ENCODE measurements around the gene C19orf73. TPM values are rescaled to one million over a fixed set of nuclear protein-coding genes. Genes with fewer than 3 reads are reported as not detected.

C19orf73 gene
- total RNA-seq, 1 donor, result 3.5 TPM

DNA sequence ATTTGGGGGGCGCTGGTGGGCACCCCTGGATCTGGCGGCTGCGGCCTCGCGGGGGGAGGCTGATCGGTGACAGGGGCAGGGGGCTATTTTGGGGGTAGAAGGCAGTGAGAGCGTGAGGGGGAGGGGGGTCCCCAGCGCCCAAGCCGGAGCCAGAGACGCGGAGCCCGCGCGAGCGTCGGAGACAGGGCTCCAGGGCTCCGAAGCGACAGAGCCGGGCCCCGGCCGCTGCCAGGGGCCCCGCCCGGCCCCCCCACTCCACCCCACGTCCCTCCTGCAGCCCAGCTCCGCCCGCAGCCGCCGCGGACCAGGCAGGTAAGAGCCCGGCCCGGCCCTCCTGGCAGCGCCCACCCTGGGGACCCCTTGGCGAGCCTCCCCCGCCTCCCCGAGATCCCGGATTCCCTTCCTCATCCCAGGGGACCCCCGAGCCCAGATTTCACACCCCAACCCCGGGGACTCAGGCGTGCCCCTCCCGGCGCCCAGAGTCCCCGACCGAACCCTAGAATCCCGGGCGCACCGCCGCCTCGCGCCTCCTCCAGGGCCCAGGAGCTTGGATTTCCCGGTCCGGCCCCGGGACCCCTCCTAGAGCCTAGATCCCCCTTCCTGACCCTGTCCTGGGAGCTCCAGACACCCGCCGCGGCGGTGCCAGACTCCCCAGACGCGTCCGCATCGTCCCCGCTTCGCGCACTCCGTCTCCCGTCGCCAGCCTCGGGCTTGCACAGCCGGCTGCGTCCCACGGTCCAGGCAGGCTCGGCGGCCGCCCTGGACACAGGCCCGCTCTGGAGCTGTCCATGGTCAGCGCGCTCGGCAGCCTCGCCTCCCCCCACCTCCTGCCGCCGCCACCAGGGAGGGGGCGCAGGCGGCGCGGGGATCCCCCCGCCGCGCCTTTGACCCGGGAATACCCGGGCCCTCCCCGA is 725 bp upstream of the C19orf73 start, which contains the start of gene PPFIA3:
TSS of gene PPFIA3 (plus strand) at position 134 of the 914 bp plus-strand sequence. CDS start 8,330 bp downstream, outside the sequence.
- Histone ChIP-seq H3K9me3 (ENCODE audit: low read depth, low read length) (no peaks in the 10 kb centered on the region), H3K4me3 (ENCODE audit: low read length) (peak within 1 kb of the TSS; percentile 43), H3K4me1 (ENCODE audit: insufficient read depth, low read length) (peaks cover 38% of the 10 kb centered on the region), H3K27me3 (ENCODE audit: insufficient read depth, low read length) (peaks cover 11% of the 10 kb centered on the region)

DNA sequence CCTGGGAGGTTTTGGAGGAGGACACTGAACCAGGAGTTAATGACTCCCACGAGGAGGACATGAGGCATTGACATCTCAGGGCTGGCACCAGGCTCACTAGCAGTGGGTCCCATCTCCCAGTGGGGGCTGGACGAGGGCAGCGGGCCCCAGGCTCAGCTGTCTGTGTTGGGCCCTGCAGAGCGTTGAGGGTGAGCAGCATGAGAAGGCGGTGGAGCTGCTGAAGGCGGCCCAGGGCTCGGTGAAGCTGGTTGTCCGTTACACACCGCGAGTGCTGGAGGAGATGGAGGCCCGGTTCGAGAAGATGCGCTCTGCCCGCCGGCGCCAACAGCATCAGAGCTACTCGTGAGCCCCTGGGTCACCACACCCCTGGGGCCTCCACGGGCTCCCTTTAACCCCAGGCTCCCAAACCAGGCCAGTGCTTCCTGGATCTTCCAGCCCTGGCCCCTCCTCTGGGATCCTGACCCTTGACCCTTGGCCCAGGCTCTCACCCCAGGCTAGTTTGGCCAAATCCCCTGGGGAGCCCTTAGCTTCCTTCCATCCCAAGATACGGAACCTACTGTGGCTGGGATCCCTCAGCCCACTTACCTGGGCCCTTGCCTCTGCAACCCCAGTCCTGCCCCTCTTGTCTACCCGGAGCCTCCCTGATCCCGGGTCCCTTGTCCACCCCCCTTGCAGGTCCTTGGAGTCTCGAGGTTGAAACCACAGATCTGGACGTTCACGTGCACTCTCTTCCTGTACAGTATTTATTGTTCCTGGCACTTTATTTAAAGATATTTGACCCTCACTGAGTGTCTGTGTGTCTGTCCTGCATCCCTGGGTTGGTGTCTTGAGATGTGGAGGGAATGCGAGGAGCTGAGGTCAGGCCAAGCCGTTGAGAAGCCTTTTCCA is 1.0 kb downstream of the C19orf73 start:
- Histone ChIP-seq H3K4me3 (ENCODE audit: low read length) (peak overlapping the region; percentile 43), H3K4me1 (ENCODE audit: insufficient read depth, low read length) (peaks cover 48% of the 10 kb centered on the region), H3K27me3 (ENCODE audit: insufficient read depth, low read length) (peaks cover 11% of the 10 kb centered on the region), H3K9me3 (ENCODE audit: low read depth, low read length) (no peaks in the 10 kb centered on the region)

DNA sequence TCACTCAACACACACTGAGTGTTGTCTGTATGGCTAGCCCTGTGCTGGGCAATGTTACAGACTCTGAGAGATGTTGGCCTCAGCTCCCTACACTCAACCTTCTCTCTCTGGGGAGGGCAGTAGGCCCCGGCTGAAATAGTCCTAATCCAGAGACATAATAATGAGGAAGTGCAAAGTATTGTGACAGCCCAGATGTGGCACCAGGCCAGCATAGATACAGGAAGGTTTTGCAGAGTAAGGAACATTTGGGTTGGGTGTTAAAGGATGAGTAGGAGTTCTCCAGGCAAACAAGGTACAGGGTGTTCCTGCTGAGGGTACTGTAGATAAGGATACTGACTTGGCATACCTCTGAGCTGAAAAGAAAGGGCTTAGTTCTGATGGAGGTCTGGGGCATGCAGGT is 2.4 kb downstream of the C19orf73 start:
- H3K27me3 ChIP-seq (ENCODE audit: insufficient read depth, low read length), result peaks cover 11% of the 10 kb centered on the region
- H3K4me3 ChIP-seq (ENCODE audit: low read length), result no peak overlapping the region
- H3K9me3 ChIP-seq (ENCODE audit: low read depth, low read length), result no peaks in the 10 kb centered on the region
- peaks cover 48% of the 10 kb centered on the region for H3K4me1 ChIP-seq (ENCODE audit: insufficient read depth, low read length)

DNA sequence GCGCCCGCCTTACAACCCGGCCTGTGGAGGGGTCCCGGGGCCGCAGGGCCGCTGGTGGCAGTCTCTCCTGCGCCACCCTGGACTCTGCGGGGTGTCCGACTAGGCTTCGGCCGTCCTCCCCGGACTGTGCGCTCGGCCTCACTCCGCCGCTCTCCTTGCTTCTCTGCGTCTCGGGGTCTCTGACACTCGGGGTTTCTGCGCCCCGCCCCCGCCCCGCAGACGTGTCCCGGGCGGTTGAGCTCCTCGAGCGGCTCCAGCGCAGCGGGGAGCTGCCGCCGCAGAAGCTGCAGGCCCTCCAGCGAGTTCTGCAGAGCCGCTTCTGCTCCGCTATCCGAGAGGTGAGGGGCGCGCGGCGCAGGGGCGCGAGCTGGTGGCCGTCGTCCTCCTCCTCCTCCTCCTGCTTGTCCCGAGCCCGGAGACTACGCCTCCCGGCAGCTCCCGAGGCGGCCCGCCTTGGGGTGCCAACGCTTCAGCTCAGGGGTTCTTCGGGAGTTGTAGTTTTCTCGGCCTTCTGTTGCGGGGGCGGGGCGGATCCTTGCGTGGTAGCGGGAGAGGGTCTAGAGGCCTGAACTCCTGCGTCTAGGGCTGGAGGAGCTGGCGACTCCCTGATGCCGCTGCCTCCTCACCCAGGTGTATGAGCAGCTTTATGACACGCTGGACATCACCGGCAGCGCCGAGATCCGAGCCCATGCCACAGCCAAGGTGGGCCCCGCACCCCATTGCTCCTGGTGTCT is 4.1 kb downstream of the C19orf73 start:
- H3K4me3 ChIP-seq (ENCODE audit: low read length), result peak overlapping the region; percentile 47
- H3K27me3 ChIP-seq (ENCODE audit: insufficient read depth, low read length), result no peaks in the 10 kb centered on the region
- H3K9me3 ChIP-seq (ENCODE audit: low read depth, low read length), result no peaks in the 10 kb centered on the region
- peaks cover 44% of the 10 kb centered on the region for H3K4me1 ChIP-seq (ENCODE audit: insufficient read depth, low read length)

DNA sequence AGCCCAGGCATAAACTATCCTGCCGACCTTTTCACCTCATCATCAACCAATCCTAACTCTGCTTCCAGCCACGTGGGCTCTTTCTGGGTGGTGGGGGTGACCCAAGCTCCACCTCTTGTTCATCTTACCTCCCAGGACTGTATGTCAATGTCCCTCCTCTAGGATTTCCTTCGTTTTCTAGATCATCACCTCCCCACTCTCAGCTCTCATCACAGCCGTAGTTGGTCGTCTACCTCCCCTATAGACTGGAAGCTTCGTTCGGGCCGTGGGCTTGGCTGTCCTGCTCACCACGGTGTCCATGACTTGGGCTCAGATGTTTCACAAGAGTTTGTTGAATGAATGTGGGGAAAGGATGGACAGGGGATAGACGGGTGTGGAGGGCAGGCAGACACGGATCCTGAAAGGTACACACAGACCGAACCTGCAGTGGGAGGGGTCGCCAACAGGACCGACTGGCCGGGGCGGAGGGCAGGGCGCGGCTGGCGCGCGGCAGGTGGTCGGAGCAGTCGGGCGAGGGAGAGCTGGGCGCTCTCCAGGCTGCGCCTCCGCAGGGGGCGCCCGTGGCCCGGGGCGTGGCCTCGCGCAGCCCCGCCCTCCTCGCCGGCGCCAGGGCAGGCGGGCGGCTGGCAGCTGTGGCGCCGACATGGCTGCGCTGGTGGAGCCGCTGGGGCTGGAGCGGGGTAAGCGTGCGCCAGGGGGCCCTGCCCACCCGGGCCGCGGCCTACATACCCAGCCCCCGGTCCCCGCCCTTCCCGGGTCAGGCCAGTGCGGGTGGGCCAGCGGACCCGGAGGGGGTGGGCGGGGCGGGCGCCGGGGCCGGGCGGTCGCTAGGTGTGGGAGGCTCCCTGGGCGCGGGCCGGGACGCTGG is 4.9 kb downstream of the C19orf73 start, which contains the start of gene LIN7B:
TSS of gene LIN7B (plus strand) at position 609 of the 868 bp plus-strand sequence. CDS start at position 644, 35 bp downstream.
- Histone ChIP-seq H3K9me3 (ENCODE audit: low read depth, low read length) (no peaks in the 10 kb centered on the region), H3K4me3 (ENCODE audit: low read length) (peak within 1 kb of the TSS; percentile 47), H3K27me3 (ENCODE audit: insufficient read depth, low read length) (no peaks in the 10 kb centered on the region), H3K4me1 (ENCODE audit: insufficient read depth, low read length) (peaks cover 39% of the 10 kb centered on the region)

DNA sequence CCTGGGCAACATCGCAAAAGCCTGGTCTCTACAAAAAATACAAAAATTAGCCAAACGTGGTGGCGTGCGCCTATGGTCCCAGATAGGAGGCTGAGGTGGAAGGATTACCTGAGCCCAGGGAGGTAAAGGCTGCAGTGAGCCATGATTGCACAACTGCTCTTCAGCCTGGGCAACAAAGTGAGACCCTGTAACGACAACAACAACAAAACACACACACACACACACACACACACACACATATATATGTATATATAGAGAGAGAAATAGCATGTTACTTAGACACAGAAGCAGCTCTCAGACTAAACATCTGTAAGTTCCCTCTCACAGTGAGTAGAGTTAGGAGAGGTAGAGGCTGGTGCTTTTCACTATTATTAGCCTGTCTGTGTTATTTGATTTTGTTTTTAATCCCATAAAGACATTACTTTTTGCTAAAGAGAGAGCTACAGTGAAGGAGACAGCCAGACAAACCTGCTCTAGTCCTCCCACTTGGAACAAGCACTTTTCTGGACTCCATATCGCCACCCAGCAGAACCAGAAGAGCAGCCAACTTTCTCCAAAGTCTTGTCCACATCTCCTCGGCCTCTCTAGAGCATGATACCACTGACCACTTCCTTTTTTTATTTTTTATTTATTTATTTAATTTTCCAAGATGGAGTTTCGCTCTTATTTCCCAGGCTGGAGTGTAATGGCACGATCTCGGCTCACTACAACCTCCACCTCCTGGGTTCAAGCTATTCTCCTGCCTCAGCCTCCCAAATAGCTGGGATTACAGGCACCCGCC is 7.5 kb downstream of the C19orf73 start:
- Histone ChIP-seq H3K4me3 (ENCODE audit: low read length) (no peak overlapping the region), H3K4me1 (ENCODE audit: insufficient read depth, low read length) (peaks cover 22% of the 10 kb centered on the region), H3K27me3 (ENCODE audit: insufficient read depth, low read length) (no peaks in the 10 kb centered on the region), H3K9me3 (ENCODE audit: low read depth, low read length) (no peaks in the 10 kb centered on the region)

DNA sequence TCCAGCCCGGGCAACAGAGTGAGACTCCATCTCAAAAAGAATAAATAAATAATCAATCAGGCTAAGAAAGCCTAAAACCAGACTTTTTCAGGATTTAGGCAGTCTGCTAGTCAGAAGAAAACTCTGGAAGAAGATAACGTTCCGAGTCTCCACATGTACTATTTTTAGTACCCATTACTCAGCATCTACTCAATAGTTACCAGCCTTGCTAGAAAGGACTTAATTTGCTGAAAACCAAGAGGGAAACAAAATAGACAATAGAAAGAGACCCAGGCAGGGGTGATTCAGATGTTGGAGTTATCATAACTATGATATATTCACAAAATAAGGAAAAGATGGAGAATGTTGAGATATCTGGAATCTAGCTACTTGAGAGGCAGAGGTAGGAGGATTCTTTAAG is 8.4 kb downstream of the C19orf73 start:
- Histone ChIP-seq H3K4me3 (ENCODE audit: low read length) (no peak overlapping the region), H3K9me3 (ENCODE audit: low read depth, low read length) (no peaks in the 10 kb centered on the region), H3K27me3 (ENCODE audit: insufficient read depth, low read length) (no peaks in the 10 kb centered on the region), H3K4me1 (ENCODE audit: insufficient read depth, low read length) (peaks cover 16% of the 10 kb centered on the region)

DNA sequence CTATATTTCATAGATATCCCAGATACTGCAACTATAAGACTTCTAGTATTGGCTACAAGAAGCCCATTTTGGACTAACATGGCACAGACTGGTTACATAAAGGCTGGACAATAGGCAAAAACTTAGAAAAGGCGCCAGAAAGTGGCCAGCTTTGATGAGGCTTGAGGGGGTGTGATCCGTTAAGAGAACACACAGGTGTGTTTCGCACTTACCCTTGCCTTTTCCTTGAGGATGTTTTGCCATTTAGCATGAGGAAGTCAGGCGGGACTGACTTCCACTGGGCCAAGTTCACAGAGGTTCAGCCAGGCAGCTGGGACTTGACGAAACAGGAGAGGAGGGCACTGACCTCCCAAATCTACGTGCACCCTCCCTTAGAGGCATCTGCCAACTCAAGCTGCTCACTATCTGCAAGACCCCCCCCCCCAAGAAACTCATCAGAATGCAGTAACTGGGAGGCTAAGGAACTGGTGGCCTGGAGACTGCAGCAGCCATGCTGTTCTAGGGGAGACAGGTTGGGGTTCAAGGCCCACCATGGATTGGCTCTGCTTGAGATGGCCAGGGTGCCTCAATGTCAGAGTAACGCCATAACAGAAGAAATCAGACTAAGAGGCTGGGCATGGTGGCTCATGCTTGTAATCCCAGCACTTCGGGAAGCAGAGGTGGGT is 9.2 kb downstream of the C19orf73 start:
- no peaks in the 10 kb centered on the region for H3K9me3 ChIP-seq (ENCODE audit: low read depth, low read length)
- H3K4me1 ChIP-seq (ENCODE audit: insufficient read depth, low read length), result peaks cover 10% of the 10 kb centered on the region
- H3K27me3 ChIP-seq (ENCODE audit: insufficient read depth, low read length), result no peaks in the 10 kb centered on the region
- no peak overlapping the region for H3K4me3 ChIP-seq (ENCODE audit: low read length)

DNA sequence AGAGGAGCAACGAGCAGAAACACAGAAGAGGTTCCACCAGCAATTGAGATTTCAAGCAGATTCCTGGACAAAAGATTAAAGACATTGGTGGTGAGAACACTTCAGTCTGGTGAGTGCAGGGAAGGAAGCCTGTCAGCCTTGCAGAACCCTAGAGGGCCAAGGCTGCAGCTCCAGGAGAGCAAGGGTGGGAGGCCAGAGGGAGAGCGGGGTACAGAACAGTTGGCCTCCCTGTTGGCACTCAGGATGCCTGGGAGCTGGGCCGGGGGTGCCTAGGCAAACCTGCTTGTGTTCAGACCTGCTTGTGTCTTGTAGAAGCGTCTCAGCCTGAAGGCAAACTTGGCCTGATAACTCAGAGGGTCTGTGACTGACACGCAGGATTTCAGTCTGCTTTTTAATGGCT is 9.9 kb downstream of the C19orf73 start:
- Histone ChIP-seq H3K27me3 (ENCODE audit: insufficient read depth, low read length) (no peaks in the 10 kb centered on the region), H3K4me3 (ENCODE audit: low read length) (no peak overlapping the region), H3K4me1 (ENCODE audit: insufficient read depth, low read length) (peaks cover 8% of the 10 kb centered on the region), H3K9me3 (ENCODE audit: low read depth, low read length) (no peaks in the 10 kb centered on the region)

DNA sequence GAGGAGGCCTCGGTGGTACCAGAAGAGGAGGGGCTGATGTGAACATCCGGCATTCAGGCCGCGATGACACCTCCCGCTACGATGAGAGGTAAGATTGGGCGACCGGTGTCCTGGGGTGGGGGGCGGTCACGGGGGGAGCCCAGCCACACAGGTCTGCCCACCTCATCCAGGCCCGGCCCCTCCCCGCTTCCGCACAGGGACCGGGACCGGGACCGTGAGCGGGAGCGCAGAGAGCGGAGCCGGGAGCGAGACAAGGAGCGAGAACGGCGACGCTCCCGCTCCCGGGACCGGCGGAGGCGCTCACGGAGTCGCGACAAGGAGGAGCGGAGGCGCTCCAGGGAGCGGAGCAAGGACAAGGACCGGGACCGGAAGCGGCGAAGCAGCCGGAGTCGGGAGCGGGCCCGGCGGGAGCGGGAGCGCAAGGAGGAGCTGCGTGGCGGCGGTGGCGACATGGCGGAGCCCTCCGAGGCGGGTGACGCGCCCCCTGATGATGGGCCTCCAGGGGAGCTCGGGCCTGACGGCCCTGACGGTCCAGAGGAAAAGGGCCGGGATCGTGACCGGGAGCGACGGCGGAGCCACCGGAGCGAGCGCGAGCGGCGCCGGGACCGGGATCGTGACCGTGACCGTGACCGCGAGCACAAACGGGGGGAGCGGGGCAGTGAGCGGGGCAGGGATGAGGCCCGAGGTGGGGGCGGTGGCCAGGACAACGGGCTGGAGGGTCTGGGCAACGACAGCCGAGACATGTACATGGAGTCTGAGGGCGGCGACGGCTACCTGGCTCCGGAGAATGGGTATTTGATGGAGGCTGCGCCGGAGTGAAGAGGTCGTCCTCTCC is 11.1 kb downstream of the C19orf73 start:
- no peak overlapping the region for H3K4me3 ChIP-seq (ENCODE audit: low read length)
- no peaks in the 10 kb centered on the region for H3K9me3 ChIP-seq (ENCODE audit: low read depth, low read length)
- no peaks in the 10 kb centered on the region for H3K4me1 ChIP-seq (ENCODE audit: insufficient read depth, low read length)
- no peaks in the 10 kb centered on the region for H3K27me3 ChIP-seq (ENCODE audit: insufficient read depth, low read length)

DNA sequence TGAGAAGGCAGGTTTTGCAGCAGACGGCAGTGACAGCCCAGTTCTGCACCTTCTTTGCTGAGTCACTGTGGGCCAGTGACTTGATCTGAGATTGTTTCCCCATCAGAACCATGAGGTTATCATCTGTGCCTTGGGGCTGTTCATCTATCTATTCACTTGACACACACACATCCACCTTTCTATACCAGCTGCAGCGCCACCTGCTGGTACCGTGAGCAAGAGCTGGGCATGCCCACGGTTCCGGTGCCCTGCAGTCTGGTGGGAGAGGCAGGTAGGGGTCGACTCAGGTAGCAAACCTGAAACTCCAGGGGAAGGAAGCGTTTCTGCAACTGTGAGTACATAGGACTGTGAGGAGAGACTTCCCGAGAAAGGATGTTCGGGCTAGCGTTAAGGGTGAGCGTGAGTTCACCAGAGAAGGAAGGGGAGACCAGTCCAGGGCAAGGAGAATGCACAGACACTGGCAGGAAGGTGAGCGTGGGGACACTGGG is 12.3 kb downstream of the C19orf73 start:
- Histone ChIP-seq H3K4me1 (ENCODE audit: insufficient read depth, low read length) (no peaks in the 10 kb centered on the region), H3K27me3 (ENCODE audit: insufficient read depth, low read length) (no peaks in the 10 kb centered on the region), H3K9me3 (ENCODE audit: low read depth, low read length) (no peaks in the 10 kb centered on the region), H3K4me3 (ENCODE audit: low read length) (no peak overlapping the region)

DNA sequence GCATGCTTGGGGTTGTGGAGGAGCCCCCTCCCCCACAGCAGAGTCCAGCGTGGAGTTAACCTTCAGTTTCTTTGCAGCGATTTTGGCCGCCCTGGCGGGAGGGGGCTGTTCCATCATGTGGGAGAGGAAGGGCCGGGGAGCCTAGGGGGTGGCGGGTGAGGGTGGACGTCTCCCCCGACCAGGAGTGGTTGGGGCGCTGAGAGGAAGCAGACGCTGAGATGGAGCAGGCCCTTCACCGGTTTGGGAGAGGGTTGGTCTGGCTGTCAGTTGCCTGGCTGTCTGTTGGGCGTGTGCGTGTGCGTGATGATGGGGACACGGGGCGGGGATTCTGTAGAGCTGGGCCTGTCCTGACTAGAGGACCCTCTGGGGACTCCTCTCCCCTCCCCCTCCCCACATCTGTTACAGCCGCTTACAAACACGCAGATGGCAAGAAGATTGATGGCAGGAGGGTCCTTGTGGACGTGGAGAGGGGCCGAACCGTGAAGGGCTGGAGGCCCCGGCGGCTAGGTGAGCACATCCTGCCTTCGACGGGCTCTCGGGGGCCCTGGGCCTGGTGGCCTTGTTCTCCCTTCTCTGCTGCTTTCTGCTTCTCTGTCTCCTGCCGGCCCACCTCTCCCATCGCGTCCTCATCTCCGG is 14.6 kb downstream of the C19orf73 start:
- H3K9me3 ChIP-seq (ENCODE audit: low read depth, low read length), result no peaks in the 10 kb centered on the region
- H3K4me1 ChIP-seq (ENCODE audit: insufficient read depth, low read length), result no peaks in the 10 kb centered on the region
- no peaks in the 10 kb centered on the region for H3K27me3 ChIP-seq (ENCODE audit: insufficient read depth, low read length)
- no peak overlapping the region for H3K4me3 ChIP-seq (ENCODE audit: low read length)
